Hepatocyte (in vitro differentiated cells): Measurements from ENCODE around the gene ICA1. TPM values are rescaled to one million over a fixed set of nuclear protein-coding genes. Genes with fewer than 3 reads are reported as not detected.

Source experiments
- DNase-seq: peaks from one replicate; pipeline ENCODE4 v3.0.0-alpha.2; 2016; ENCODE audit warnings: low spot score
- H2AFZ ChIP-seq: fragments of 200-600 bp; sonication (generic); 2 replicates; pipeline ENCODE4 v1.6.0; 2016; ENCODE audit warnings: antibody characterized with exemption, mild to moderate bottlenecking
- H3K27ac ChIP-seq: fragments of 200-600 bp; sonication (generic); 2 replicates; pipeline ENCODE4 v1.5.1; 2016; ENCODE audit warnings: mild to moderate bottlenecking
- H3K27me3 ChIP-seq: fragments of 200-600 bp; sonication (generic); 2 replicates; pipeline ENCODE4 v1.6.1; 2016
- H3K36me3 ChIP-seq: fragments of 200-600 bp; sonication (generic); replicated peaks from 2 replicates; pipeline ENCODE4 v1.5.1; 2016; ENCODE audit warnings: low read depth; ENCODE audit not compliant: insufficient read depth
- H3K4me1 ChIP-seq: fragments of 200-600 bp; sonication (generic); 2 replicates; pipeline ENCODE4 v1.5.1; 2016; ENCODE audit warnings: mild to moderate bottlenecking, moderate library complexity; ENCODE audit not compliant: insufficient read depth
- H3K4me2 ChIP-seq: fragments of 200-600 bp; sonication (generic); 2 replicates; pipeline ENCODE4 v1.6.0; 2016
- H3K4me3 ChIP-seq: fragments of 200-600 bp; sonication (generic); 2 replicates; pipeline ENCODE4 v1.5.1; 2016; ENCODE audit warnings: mild to moderate bottlenecking
- H3K79me2 ChIP-seq: fragments of 200-600 bp; sonication (generic); 2 replicates; pipeline ENCODE4 v1.6.0; 2017; ENCODE audit warnings: mild to moderate bottlenecking
- H3K9me2 ChIP-seq: fragments of 200-600 bp; sonication (generic); replicated peaks from 2 replicates; pipeline ENCODE4 v1.6.0; 2017; ENCODE audit warnings: mild to moderate bottlenecking; ENCODE audit not compliant: insufficient read depth
- H3K9me3 ChIP-seq: fragments of 200-600 bp; sonication (generic); 2 replicates; pipeline ENCODE4 v1.5.1; 2016; ENCODE audit warnings: low read depth, mild to moderate bottlenecking
- H4K20me1 ChIP-seq: fragments of 200-600 bp; sonication (generic); 2 replicates; pipeline ENCODE4 v1.6.0; 2016; ENCODE audit warnings: mild to moderate bottlenecking; ENCODE audit not compliant: insufficient read depth, poor library complexity, severe bottlenecking
- CTCF ChIP-seq: fragments of 200-600 bp; sonication (generic); IDR thresholded peaks from 2 replicates; pipeline ENCODE4 v1.5.1; 2016; ENCODE audit warnings: antibody characterized with exemption, mild to moderate bottlenecking; ENCODE audit not compliant: poor library complexity
- EZH2 ChIP-seq: fragments of 200-600 bp; sonication (generic); IDR thresholded peaks from 2 replicates; pipeline ENCODE4 v1.6.1; 2016; ENCODE audit warnings: antibody characterized with exemption, mild to moderate bottlenecking, borderline replicate concordance
- EZH2phosphoT487 ChIP-seq: fragments of 200-600 bp; sonication (generic); IDR thresholded peaks from one replicate; pipeline ENCODE4 v1.6.1; 2018; ENCODE audit warnings: antibody characterized with exemption, mild to moderate bottlenecking, low read depth, moderate library complexity; ENCODE audit not compliant: unreplicated experiment, severe bottlenecking
- WGBS: methylation state at CpG from one replicate; pipeline ENCODE4 v1.1.6; 2016; ENCODE audit warnings: low lambda C conversion rate; ENCODE audit errors: missing lambda C conversion rate; 5-methylcytosine and 5-hydroxymethylcytosine counted together
- polyA plus RNA-seq: library from polyadenylated mRNA; unstranded; fragments of >200 nt; fragmentation: Nextera tagmentation; extraction: Ambion mirVana; gene quantifications from 2 replicates; pipeline ENCODE4 v1.2.1, GENCODE V29; 2016
- total RNA-seq: library from RNA; depleted of rRNA; stranded (reverse); fragments of >200 nt; gene quantifications from 2 replicates; pipeline ENCODE4 v1.2.3, GENCODE V29; 2014

The ICA1 gene
- total and polyA plus RNA-seq, 2 experiments from 2014 or later, result 32.9 to 40.1 TPM

DNA sequence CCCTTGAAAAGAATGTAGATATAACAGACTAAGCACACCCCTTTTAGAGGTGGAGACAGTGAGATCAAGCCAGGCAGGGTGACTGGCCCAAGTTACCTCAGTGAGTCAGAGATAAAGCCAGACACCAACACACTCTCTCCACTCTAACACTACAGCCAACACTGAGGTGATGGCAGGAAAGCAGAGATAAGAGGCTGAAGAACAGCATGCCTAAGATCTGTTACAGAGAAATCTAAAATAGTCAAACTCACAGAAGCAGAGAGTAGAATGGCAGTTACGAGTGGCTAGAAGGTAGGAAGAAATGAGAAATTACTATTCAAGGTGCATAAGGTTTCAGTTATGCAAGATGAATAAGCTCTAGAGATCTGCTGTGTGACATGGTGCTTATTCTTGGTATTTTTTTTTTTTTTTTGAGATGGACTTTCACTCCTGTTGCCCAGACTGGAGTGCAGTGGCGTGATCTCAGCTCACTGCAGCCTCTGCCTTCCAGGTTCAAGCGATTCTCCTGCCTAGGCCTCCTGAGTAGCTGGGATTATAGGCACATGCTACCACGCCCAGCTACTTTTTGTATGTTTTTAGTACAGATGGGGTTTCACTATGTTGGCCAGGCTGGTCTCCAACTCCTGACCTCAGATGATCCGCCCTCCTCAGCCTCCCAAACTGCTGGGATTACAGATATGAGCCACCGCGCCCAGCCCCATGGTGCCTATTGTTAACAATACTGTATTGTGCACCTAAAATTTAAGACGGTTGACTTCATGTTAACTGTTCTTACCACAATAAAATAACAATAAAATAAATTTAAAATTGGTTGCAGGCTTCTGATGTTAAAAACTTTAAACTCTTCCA is 28.7 kb downstream of the ICA1 start:
- Histone ChIP-seq H3K4me2 (no peak overlapping the region), H3K9me2 (no peaks in the 10 kb centered on the region), H3K36me3 (no peaks in the 10 kb centered on the region), H4K20me1 (no peaks in the 10 kb centered on the region), H3K9me3 (no peaks in the 10 kb centered on the region), H3K4me1 (no peaks in the 10 kb centered on the region), H3K27ac (no peak overlapping the region), H3K4me3 (no peak overlapping the region), H2AFZ (no peak overlapping the region), H3K27me3 (no peaks in the 10 kb centered on the region), H3K79me2 (no peaks in the 10 kb centered on the region)
- TF ChIP-seq EZH2 (no peak), EZH2phosphoT487 (no peak), CTCF (no peak)
- 74% methylated on average over 8 of the region's 8 CpGs for WGBS
- peak; percentile 53 for DNase-seq

DNA sequence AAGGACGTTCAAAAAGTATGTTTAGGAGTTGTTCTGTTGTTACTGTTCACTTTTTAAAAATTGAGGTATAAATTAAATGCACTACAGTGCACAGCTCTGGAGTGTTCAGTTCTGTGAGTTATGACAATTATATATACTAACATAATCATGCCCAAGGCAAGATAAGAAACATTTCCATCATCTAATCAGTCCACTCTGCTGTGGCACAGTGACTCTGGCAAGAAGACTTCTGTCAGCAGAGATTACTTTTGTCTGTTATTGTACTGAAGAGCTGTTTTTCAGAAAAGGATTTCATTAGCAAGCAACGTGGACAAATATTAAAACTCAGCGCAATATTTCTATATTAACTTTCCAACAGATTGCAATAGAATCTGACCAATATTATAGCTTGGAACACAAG is 32.0 kb downstream of the ICA1 start:
- no peaks in the 10 kb centered on the region for H3K79me2 ChIP-seq
- no peaks in the 10 kb centered on the region for H3K4me1 ChIP-seq
- H3K4me3 ChIP-seq, result no peak overlapping the region
- no peaks in the 10 kb centered on the region for H4K20me1 ChIP-seq
- WGBS, result 87% methylated on average over 3 of the region's 3 CpGs
- no peaks in the 10 kb centered on the region for H3K9me2 ChIP-seq
- no peak for TF ChIP-seq EZH2phosphoT487
- no peak for TF ChIP-seq CTCF
- no peak for TF ChIP-seq EZH2
- H2AFZ ChIP-seq, result no peak overlapping the region
- DNase-seq, result no peak
- H3K36me3 ChIP-seq, result no peaks in the 10 kb centered on the region
- no peaks in the 10 kb centered on the region for H3K9me3 ChIP-seq
- no peak overlapping the region for H3K4me2 ChIP-seq
- no peaks in the 10 kb centered on the region for H3K27me3 ChIP-seq
- no peak overlapping the region for H3K27ac ChIP-seq

DNA sequence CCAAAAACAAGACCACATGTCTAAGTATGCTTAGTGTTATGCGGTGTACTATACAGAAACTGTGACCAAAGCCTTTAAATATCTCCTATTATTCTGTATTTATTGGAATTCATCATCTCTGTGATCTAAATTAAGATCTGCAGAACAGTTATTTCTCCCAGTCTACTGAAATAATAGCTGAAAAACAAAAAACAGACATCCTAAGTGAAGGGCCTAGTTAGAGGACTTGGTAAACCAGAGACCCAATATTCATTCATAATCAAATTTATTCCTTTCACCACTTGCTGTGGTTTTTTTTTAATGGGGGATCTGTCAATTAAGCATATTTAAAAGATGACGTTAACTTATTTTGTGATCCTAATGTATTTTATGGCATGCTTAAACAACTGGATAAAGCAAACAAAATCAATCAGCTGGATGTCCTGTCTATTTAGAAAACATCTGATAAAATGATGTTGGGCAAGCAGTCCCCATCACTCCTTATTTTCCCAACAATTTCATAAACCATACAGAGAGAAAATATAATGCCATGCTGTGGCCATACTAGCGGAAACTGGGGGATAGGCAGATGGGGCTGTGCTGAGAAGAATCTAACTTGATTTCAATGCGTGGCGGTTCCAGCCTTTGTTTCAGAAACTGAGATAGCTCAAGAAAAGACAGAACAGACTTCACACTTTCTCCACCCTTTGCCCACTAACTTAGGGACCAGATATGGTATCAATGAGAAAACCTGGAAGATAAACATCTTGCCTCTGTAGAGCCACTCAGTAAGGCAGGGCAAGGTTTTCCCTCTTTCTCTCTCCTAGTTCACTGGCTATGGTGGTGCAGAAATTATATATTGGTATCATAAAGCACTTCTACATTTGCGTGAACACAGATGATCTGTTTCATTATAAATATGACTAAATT is 32.9 kb downstream of the ICA1 start:
- Histone ChIP-seq H3K4me1 (no peaks in the 10 kb centered on the region), H3K4me3 (no peak overlapping the region), H3K9me3 (no peaks in the 10 kb centered on the region), H3K79me2 (no peaks in the 10 kb centered on the region), H2AFZ (no peak overlapping the region), H3K9me2 (no peaks in the 10 kb centered on the region), H3K27me3 (no peaks in the 10 kb centered on the region), H3K36me3 (no peaks in the 10 kb centered on the region), H4K20me1 (no peaks in the 10 kb centered on the region), H3K4me2 (no peak overlapping the region), H3K27ac (no peak overlapping the region)
- TF ChIP-seq CTCF (no peak), EZH2phosphoT487 (no peak), EZH2 (no peak)
- DNase-seq, result no peak
- 96% methylated on average over 6 of the region's 6 CpGs for WGBS
